Gastroesophageal sphincter (tissue), 3 donors: ENCODE measurements around the gene NRP2.

Experiments used
- CTCF ChIP-seq, 4 experiments: fragments of 200-600 bp in 2 of 4; fragments of 450-650 bp in 2 of 4; sonication (generic) in 1 of 4; IDR thresholded peaks; one replicate each; pipeline ENCODE4 v1.5.1; 2017 to 2019; ENCODE audit warnings: antibody characterized with exemption in 4 of 4, mild to moderate bottlenecking in 2 of 4, moderate library complexity in 2 of 4
- EP300 ChIP-seq: sonication (generic); formaldehyde crosslinking; IDR thresholded peaks from one replicate; pipeline ENCODE4 v1.6.1; 2017; ENCODE audit warnings: antibody characterized with exemption, mild to moderate bottlenecking

GRCh38 chr2:205705511-205706349 is 23.4 kb downstream of the NRP2 start:
- TF ChIP-seq CTCF (IDR thresholded peaks at IDR 0.05) (no peak), EP300 (no peak)
